Activated CD4-positive, alpha-beta T cell treated with anti-CD3 and anti-CD28 coated beads for 1 hour (primary cell): ENCODE data around the gene ATP5IF1.

ENCODE experiments used
- DNase-seq: peaks from one replicate; pipeline ENCODE4 v3.0.0-alpha.2; 2020

The ATP5IF1 gene

DNA sequence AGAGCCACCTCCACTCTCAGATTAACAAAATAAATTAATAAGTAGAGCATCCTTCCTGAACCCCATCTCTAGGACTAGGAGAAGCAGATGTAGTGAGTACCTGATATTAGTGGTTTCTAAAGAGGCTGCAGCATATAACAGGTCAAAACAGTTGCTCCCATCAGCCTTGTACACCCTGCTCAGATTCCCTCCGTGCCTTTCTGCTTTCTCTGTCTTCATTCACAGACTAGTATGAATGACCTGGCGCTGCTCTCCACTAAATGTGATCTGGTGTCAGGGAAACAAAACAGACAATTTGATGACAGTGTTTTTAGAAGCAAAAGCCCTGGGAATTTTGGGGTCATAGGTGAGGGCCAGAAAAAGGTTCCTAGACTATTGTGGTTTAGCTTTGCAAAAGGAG, 31.7 kb downstream of the ATP5IF1 start:
- DNase-seq, result no peak

DNA sequence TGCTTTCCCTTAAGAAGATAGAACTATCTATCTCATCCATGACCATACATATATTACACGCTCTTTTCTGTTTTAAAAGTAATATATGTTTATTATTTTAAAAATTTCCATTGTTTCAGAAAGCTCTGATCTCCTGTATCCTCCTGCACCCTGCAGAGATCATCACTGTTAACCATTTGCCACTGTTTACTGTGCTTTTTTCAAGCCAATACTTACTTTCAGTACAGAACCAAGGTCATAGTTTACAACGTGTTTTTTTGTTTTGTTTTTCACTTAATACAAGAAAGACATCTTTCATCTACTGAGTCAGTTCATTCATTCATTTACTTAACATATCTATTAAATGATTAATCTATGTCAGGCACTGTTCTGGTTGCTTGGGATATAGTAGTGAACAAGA, 33.6 kb downstream of the ATP5IF1 start:
- DNase-seq, result no peak

DNA sequence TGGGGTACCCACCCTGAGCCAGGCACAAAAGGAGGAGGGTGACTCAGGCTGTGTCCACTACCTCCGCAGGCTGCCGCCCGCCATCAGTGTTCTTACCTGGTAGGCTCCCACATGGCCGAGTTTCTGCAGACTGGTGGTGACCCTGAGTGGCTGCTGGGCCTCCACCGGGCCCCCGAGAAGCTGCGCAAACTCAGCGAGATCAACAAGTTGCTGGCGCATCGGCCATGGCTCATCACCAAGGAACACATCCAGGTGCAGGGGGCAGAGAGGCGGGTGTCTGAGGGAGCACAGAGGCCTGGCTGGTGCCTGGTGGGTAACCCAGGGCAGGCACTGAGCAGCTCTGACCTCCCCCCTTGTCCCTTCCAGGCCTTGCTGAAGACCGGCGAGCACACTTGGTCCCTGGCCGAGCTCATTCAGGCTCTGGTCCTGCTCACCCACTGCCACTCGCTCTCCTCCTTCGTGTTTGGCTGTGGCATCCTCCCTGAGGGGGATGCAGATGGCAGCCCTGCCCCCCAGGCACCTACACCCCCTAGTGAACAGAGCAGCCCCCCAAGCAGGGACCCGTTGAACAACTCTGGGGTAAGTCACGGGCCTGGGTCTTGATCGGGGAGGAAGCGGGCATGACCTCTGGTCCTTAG, 36.4 kb downstream of the ATP5IF1 start:
- DNase-seq, result no peak

DNA sequence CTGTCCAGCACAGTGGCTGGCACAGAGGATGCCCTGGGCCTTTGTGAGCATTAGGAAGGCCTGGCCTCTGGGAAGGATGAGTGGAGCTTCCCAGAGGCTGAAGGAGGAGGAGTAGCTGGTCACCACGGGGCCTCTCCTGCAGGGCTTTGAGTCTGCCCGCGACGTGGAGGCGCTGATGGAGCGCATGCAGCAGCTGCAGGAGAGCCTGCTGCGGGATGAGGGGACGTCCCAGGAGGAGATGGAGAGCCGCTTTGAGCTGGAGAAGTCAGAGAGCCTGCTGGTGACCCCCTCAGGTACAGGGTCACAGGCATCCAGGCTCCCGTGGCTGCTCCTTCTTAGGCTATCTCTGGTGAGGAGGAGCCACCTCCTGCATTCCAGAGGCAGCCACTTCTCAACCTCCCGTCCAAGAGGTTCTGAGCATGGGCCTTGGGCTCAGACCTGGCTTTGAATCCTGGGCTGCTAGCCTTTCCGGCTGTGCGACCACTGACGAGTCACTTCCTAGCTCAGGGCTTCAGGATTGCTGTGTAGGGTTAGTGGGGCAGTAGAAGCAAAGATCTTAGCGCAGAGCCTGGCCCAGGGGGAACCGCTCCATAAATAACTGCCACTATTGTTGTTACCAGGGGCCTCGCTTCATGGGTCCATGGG, 37.4 kb downstream of the ATP5IF1 start:
- no peak for DNase-seq

DNA sequence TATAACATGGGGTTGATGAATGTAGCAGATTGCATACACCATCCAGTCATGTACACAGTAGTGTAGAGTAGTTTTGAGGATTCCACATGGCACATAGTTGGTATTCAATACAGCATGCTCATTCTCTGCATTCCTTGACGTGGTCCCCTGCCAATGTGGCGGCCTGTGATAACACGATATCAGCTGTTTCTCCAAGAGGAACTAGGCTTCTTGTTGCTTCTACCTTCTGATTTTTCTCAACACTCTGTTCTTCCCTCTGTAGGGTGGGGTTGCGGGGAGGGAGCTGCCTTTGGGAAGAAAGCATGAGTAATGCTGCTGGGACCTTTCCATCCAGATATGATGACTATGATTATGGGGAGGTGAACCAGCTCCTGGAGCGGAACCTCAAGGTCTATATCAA, 42.8 kb downstream of the ATP5IF1 start:
- DNase-seq, result no peak

DNA sequence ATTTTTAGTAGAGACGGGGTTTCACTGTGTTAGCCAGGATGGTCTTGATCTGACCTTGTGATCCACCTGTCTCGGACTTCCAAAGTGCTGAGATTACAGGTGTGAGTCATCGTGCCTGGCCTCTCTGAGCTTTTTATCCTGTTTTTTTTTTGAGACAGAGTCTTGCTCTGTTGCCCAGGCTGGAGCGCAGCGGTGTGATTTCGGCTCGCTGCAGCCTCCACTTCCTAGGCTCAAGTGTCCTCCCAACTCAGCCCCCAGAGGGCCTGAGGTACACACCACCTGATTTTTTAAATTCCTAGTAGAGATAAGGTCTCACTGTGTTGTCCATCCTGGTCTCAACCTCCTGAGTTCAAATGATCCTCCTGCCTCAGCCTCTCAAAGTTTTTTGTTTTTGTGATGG, 43.8 kb downstream of the ATP5IF1 start:
- DNase-seq, result no peak

DNA sequence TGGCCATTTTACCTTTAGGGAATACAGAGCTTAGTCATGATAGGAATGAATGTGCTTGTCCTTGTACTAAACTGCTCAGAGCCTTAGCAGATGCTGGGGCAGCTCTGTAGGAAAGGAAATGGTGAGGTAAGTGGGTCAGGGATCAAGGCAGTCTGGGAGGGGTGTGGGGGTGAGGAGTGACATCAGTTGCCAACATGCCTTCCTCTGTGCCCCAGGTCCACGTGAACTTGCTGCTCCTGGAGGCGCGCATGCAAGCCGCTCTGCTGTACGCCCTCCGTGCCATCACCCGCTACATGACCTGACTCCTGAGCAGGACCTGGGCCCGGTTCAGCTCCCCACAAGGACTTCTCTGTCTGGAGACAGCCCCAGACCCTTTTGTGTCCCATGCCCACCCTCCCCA, 44.6 kb downstream of the ATP5IF1 start:
- DNase-seq, result no peak

DNA sequence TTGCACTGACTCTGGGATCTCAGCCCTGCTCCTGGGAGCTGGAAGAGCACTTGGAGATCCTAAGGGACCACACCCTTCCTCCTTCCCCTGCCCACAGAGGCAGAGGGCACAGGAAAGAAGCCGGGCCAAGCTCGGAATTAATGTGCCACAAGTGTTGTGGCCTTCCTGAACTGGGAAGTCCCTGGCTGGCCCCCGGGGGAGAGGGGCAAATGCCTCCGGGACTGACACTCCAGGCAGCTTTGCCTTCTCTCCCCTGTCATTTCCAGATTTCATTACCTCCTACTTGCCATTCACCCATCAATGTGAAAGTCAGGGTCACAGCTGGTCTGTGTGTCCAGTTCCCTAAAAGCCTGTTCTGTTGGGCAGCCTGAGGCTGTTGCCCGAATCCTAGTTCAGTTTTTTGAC, 45.1 kb downstream of the ATP5IF1 start:
- no peak for DNase-seq

- no peak for DNase-seq
Measured at GRCh38 chr1:28281608-28282425, 45.9 kb downstream of the ATP5IF1 start.

DNA sequence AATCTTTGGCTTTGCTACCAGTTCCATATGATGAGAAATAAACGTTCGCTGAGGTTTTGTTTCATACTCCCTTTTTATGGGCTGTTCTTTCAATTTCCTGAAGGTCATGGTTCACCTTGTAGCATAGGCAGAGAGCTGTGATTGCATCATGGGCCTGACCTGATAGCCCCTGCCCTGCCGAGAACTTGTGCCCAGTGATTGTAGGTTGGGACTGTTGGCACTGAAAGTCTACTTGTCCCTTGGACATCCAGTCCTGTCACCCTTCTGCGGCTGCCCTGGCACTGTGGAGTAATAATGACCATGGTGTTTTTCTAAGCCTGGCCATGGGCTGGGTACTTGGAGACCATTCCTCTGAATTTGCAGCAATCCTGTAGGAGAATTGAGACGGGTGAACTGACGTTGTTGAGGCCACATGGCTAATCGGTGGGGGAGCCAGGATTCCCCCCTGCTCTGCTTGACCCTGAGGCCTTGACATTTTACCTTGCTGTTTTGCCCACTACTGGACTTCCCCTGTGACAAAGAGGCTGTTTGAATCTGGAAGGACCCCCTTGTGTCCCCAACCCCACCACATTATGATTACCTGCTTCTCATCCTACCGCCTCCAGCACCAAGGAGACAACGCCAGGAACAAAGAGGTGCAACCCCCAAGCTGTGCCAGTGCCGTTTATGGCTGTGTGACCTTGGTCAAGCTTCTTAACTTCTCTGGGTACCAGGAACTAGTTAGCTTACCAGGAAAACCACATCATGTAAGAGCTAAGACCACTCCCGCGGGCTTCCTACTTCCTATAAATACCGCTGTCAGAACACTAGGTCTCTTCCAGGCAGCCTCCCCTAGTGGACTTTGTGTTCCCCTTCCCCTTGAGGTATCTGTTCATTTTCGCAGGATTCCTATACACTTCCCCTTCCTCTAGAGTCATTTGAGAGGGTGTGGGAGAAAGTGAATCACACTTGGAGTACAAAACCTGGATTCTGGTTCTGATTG, 46.8 kb downstream of the ATP5IF1 start:
- DNase-seq, result no peak

GRCh38 chr1:28286111-28286510, 50.2 kb downstream of the ATP5IF1 start:
- no peak for DNase-seq
